Tibial nerve (tissue), 4 donors: ENCODE measurements around the gene SULT1A1.

Source experiments
- CTCF ChIP-seq, 5 experiments: fragments of 200-600 bp in 3 of 5; fragments of 450-650 bp in 2 of 5; sonication (generic) in 3 of 5; IDR thresholded peaks; one replicate each; pipeline ENCODE4 v1.5.1; 2016 to 2019; ENCODE audit warnings: antibody characterized with exemption in 5 of 5, mild to moderate bottlenecking in 3 of 5, moderate library complexity in 2 of 5
- EP300 ChIP-seq, 2 donors: sonication (generic); formaldehyde crosslinking; IDR thresholded peaks; one replicate each; pipeline ENCODE4 v1.6.1; 2017; ENCODE audit warnings: antibody characterized with exemption in 2 of 2, mild to moderate bottlenecking in 1 of 2
- POLR2A ChIP-seq, 2 donors: fragments of 450-650 bp; IDR thresholded peaks; one replicate each; pipeline ENCODE4 v1.6.1; 2017; ENCODE audit warnings: antibody characterized with exemption in 2 of 2, mild to moderate bottlenecking in 2 of 2, moderate library complexity in 2 of 2

- TF ChIP-seq POLR2A (IDR thresholded peaks at IDR 0.05) (no peak), CTCF (IDR thresholded peaks at IDR 0.05) (no peak), EP300 (IDR thresholded peaks at IDR 0.05) (no peak)
Observed at GRCh38 chr16:28596115-28596630, 13.7 kb downstream of the SULT1A1 start.
